ENCODE measurements around the gene COX17. TPM values are rescaled to one million over a fixed set of nuclear protein-coding genes. Genes with fewer than 3 reads are reported as not detected.
A peak's percentile ranks its signal among the peaks of the same experiment; 100 is the strongest.

Gene COX17
- total RNA-seq, 2 donors from 2014 or later, result 13.8 to 29.6 TPM

DNA sequence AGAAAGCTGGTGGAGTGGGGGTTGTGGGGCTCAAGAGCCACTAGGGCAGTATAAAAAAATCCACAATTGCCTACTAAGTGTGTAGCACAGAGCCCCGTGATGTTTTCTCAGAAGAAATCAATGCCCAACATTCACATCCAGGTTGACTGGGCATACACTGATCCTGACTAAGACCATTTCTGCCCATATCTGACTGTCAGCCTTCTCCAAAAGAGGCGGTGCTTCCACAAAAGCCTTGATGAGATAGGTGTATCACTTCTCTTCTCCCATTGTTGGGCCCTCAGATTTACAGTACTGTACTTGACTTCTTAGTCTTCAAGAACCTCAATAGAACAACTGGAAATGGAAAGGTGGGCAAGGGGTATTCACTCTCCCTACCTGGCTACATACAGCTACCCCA lies 18.2 kb downstream of the COX17 start:
- peaks cover 11% of the 10 kb centered on the region for H3K4me1 ChIP-seq
- no peaks in the 10 kb centered on the region for H3K36me3 ChIP-seq (replicated peaks in 1 of 2; ENCODE audit: insufficient read depth in 1 of 2, low read depth in 2 of 2)
- 89 to 100% methylated on average over 2 of the region's 2 CpGs for WGBS, 2 donors
- no peak for DNase-seq
- intact Hi-C loops (cut with DNase I), result no loop called here
- no peaks in the 10 kb centered on the region for H3K9me3 ChIP-seq
- no peaks in the 10 kb centered on the region for H3K27me3 ChIP-seq
- H3K4me3 ChIP-seq, result no peak overlapping the region
- H3K27ac ChIP-seq, result no peak overlapping the region
- ATAC-seq, result no peak
- TF ChIP-seq, protein P1, sequence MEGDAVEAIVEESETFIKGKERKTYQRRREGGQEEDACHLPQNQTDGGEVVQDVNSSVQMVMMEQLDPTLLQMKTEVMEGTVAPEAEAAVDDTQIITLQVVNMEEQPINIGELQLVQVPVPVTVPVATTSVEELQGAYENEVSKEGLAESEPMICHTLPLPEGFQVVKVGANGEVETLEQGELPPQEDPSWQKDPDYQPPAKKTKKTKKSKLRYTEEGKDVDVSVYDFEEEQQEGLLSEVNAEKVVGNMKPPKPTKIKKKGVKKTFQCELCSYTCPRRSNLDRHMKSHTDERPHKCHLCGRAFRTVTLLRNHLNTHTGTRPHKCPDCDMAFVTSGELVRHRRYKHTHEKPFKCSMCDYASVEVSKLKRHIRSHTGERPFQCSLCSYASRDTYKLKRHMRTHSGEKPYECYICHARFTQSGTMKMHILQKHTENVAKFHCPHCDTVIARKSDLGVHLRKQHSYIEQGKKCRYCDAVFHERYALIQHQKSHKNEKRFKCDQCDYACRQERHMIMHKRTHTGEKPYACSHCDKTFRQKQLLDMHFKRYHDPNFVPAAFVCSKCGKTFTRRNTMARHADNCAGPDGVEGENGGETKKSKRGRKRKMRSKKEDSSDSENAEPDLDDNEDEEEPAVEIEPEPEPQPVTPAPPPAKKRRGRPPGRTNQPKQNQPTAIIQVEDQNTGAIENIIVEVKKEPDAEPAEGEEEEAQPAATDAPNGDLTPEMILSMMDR (IDR thresholded peaks at IDR 0.05), result no peak
- no peak for TF ChIP-seq POLR2A (IDR thresholded peaks at IDR 0.05)

DNA sequence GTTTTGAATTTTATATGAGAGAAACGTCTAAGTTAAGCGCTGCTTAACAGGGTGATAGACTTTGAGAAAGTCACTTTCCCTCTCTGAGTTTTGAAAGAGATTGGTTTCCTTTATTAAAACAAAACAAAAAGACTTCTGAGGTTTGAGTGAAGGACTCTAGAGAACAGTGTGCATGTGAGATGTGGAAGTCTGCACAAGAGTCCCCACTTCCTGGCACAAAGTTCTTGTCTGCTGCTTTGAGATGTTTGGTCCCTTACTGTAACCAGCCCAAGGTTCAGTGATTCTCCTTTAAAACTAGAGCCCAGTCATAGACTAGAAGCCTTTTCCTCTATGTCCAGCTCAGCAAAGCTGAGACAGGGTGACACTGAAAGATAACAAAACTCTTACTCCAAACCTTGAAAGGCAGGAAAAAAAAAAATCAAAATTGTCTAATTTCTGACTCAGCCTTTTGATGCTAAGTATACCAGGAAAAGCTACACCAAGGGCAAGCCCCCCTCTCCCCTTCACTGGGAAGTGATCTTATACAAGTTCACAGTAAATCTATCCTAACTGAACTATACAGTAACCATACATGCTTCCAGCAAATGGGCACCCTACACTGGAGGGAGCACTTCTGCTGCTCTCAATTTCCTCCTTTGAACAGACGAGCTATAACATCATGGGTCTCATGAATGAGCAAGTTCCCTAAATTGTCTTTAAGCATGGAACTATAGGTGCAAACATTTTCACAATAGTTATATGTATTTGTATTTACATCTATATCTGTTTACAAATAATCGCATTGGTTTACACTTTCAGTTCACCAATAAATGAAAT lies 19.1 kb downstream of the COX17 start:
- DNase-seq (no peak), ATAC-seq (no peak)
- Histone ChIP-seq H3K27me3 (no peaks in the 10 kb centered on the region), H3K4me1 (peaks cover 11% of the 10 kb centered on the region), H3K36me3 (replicated peaks in 1 of 2; ENCODE audit: insufficient read depth in 1 of 2, low read depth in 2 of 2) (no peaks in the 10 kb centered on the region), H3K9me3 (no peaks in the 10 kb centered on the region), H3K4me3 (no peak overlapping the region), H3K27ac (no peak overlapping the region)
- 71 to 88% methylated on average over 4 of the region's 4 CpGs for WGBS, 2 donors
- intact Hi-C loops (cut with DNase I), result no loop called here
- TF ChIP-seq, protein P1 (IDR thresholded peaks at IDR 0.05), result no peak
- no peak for TF ChIP-seq POLR2A (IDR thresholded peaks at IDR 0.05)

DNA sequence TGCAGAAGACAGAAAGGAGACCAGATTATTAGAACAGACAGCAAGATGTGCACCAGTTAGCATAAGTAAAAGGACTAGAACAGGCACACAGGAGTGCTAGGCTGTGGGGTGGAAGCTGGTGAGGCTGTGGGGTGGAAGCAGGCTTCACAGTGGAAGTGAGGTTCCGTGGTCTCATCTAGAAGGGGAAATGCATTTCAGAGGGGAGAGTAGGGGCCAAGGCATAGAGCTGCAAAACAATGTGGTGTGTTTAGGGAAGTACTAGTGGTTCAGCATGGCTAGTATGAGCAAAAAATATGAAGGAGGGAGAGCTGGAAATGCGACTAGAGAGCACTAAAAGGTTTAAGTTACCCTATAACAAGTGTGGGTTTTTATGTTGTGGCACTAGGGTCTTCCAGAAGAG lies 23.3 kb downstream of the COX17 start:
- Histone ChIP-seq H3K9me3 (no peaks in the 10 kb centered on the region), H3K27me3 (no peaks in the 10 kb centered on the region), H3K4me1 (no peaks in the 10 kb centered on the region), H3K4me3 (no peak overlapping the region), H3K27ac (no peak overlapping the region), H3K36me3 (replicated peaks in 1 of 2; ENCODE audit: insufficient read depth in 1 of 2, low read depth in 2 of 2) (no peaks in the 10 kb centered on the region)
- intact Hi-C loops (cut with DNase I), result no loop called here
- 31 to 48% methylated on average over 2 of the region's 2 CpGs for WGBS, 2 donors
- no peak for TF ChIP-seq POLR2A (IDR thresholded peaks at IDR 0.05)
- TF ChIP-seq, protein P1 (IDR thresholded peaks at IDR 0.05), result no peak
- ATAC-seq (no peak), DNase-seq (no peak)

DNA sequence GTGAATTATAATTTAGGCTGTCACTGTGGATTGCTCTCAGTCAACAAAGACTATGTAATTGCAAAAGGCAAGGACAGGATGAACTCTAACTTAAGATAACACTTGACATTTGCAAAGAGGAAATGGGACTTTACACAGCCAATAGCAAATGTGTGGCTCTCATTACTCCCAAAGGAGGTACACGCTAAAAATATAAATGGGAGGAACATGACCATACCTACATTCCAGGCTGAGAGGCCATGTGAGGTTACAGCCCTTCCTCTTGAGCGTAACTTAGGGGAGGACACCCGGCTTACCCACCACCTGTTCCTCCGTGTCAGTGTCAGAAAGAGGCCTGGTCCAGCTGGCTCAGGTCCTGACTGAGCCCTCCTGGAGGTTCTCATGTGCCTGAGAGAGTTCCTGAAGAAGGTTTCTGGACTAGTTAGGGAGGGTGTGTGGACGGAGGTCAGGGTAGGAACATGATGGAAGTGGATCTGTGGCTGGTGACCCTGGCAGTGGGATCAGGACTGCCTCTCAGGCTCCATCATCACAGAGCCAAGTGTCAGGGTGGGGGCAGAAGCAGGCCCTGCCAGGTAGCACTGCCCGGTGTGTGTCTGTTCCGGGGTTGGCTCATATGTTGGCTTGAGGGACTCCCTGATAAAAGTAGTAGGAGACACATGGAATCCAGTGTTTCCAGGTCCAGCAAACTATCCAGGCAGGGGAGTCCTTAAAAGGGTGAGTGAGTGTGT lies 24.7 kb downstream of the COX17 start:
- H3K9me3 ChIP-seq, result no peaks in the 10 kb centered on the region
- ATAC-seq, result peak; percentile 40
- no peak for DNase-seq
- no peak for TF ChIP-seq POLR2A (IDR thresholded peaks at IDR 0.05)
- TF ChIP-seq, protein P1 (IDR thresholded peaks at IDR 0.05), result no peak
- no peaks in the 10 kb centered on the region for H3K36me3 ChIP-seq (replicated peaks in 1 of 2; ENCODE audit: insufficient read depth in 1 of 2, low read depth in 2 of 2)
- H3K27me3 ChIP-seq, result no peaks in the 10 kb centered on the region
- no peak overlapping the region for H3K4me3 ChIP-seq
- H3K27ac ChIP-seq, result no peak overlapping the region
- intact Hi-C loops (cut with DNase I), result no loop called here
- 87 to 91% methylated on average over 6 to 7 of the region's 7 CpGs for WGBS, 2 donors
- H3K4me1 ChIP-seq, result peaks cover 6% of the 10 kb centered on the region
